H1 (cell line): ENCODE data around the gene BIRC2. TPM values are rescaled to one million over a fixed set of nuclear protein-coding genes. Genes with fewer than 3 reads are reported as not detected.

ENCODE experiments used
- CTCF ChIA-PET: fragments of 300-600 bp; sonication (Branson Sonifier 250); formaldehyde crosslinking; loops from one replicate; lab custom pipeline; 2021; ENCODE audit not compliant: partially characterized antibody; lab: Charles Lee
- POLR2A ChIA-PET: fragments of 300-600 bp; sonication (Branson Sonifier 250); formaldehyde crosslinking; loops from one replicate; lab custom pipeline; 2021; ENCODE audit warnings: inconsistent platforms; ENCODE audit not compliant: partially characterized antibody; lab: Charles Lee
- DNase-seq, 2 experiments: peaks; one replicate each; pipeline versions ENCODE4 v3.0.0 to v3.0.0-alpha.2; 2010 to 2022; ENCODE audit warnings: low spot score in 2 of 2, low read depth in 1 of 2, mixed read lengths in 1 of 2
- FAIRE-seq: peaks from 2 replicates; lab custom pipeline; 2011; peaks lifted over from hg19 to GRCh38; lab: Jason Lieb, UNC
- H2AFZ ChIP-seq: 2 replicates; pipeline ENCODE4 v1.8.1; 2012; ENCODE audit warnings: low read length, inconsistent platforms
- H2AK5ac ChIP-seq: 2 replicates; pipeline ENCODE4 v1.6.1; 2013; ENCODE audit warnings: low read depth, low read length
- H2BK120ac ChIP-seq: replicated peaks from 2 replicates; pipeline ENCODE3; 2013; ENCODE audit warnings: low read depth, low read length, inconsistent platforms
- H2BK12ac ChIP-seq: 2 replicates; pipeline ENCODE4 v1.6.1; 2013; ENCODE audit warnings: low read depth, low read length
- H2BK15ac ChIP-seq: 2 replicates; pipeline ENCODE4 v1.6.1; 2013; ENCODE audit warnings: low read length
- H2BK20ac ChIP-seq: 2 replicates; pipeline ENCODE4 v1.6.1; 2013; ENCODE audit warnings: low read length
- H2BK5ac ChIP-seq: 2 replicates; pipeline ENCODE4 v1.6.1; 2013; ENCODE audit warnings: low read depth, low read length
- H3K14ac ChIP-seq: 2 replicates; pipeline ENCODE4 v1.6.1; 2013; ENCODE audit warnings: inconsistent platforms; ENCODE audit not compliant: insufficient read length
- H3K18ac ChIP-seq: 2 replicates; pipeline ENCODE4 v1.6.1; 2013; ENCODE audit warnings: low read length; ENCODE audit errors: extremely low read depth
- H3K23ac ChIP-seq: 2 replicates; pipeline ENCODE4 v1.6.1; 2013; ENCODE audit warnings: inconsistent platforms; ENCODE audit not compliant: insufficient read length
- H3K23me2 ChIP-seq: 2 replicates; pipeline ENCODE4 v1.6.1; 2013; ENCODE audit warnings: low read depth, low read length
- H3K27ac ChIP-seq: 2 replicates; pipeline ENCODE4 v1.6.1; 2011; ENCODE audit warnings: low read depth, low read length, inconsistent platforms
- H3K27me3 ChIP-seq, 4 experiments: replicated peaks in 1 of 4; 1 replicate in 1 of 4; 2 replicates in 3 of 4; pipeline versions ENCODE4 v1.6.1 to v1.8.1; 2011 to 2013; ENCODE audit warnings: low read length in 3 of 4, mild to moderate bottlenecking in 3 of 4, inconsistent platforms in 2 of 4, mixed read lengths in 2 of 4, moderate library complexity in 1 of 4; ENCODE audit not compliant: control insufficient read depth in 3 of 4, insufficient read depth in 3 of 4; ENCODE audit errors: extremely low read depth in 1 of 4
- H3K36me3 ChIP-seq, 4 experiments: 2 replicates each; pipeline versions ENCODE4 v1.6.1 to v1.8.1; 2011 to 2013; ENCODE audit warnings: mild to moderate bottlenecking in 4 of 4, low read length in 3 of 4, moderate library complexity in 2 of 4, control low read depth in 1 of 4, inconsistent platforms in 1 of 4; ENCODE audit not compliant: insufficient read depth in 4 of 4, control insufficient read depth in 2 of 4
- H3K4ac ChIP-seq: replicated peaks from 2 replicates; pipeline ENCODE3; 2013; ENCODE audit warnings: low read length, low read depth, mixed read lengths, inconsistent platforms; ENCODE audit not compliant: insufficient read length
- H3K4me1 ChIP-seq, 4 experiments: replicated peaks in 1 of 4; 1 replicate in 1 of 4; 2 replicates in 3 of 4; pipeline versions ENCODE4 v1.6.1 to v1.8.1; 2011 to 2013; ENCODE audit warnings: low read length in 3 of 4, inconsistent platforms in 2 of 4, mixed read lengths in 1 of 4; ENCODE audit not compliant: insufficient read depth in 4 of 4, control insufficient read depth in 3 of 4
- H3K4me2 ChIP-seq, 2 experiments: 2 replicates each; pipeline versions ENCODE4 v1.6.1 to v1.8.1; 2011 to 2013; ENCODE audit warnings: low read depth in 2 of 2, low read length in 2 of 2, control low read depth in 1 of 2, inconsistent platforms in 1 of 2, mild to moderate bottlenecking in 1 of 2; ENCODE audit not compliant: insufficient read depth in 1 of 2
- H3K4me3 ChIP-seq, 4 experiments: fragments of 200-600, 300-600 bp in 1 of 4; sonication (generic), shearing (Covaris generic), sonication (Bioruptor Twin) in 1 of 4; 2 replicates each; pipeline versions ENCODE4 v1.5.1 to v1.8.1; 2011 to 2016; ENCODE audit warnings: low read length in 4 of 4, low read depth in 3 of 4, control low read depth in 2 of 4, inconsistent platforms in 2 of 4, mild to moderate bottlenecking in 2 of 4, mixed read lengths in 1 of 4, moderate library complexity in 1 of 4; ENCODE audit not compliant: insufficient read depth in 2 of 4; ENCODE audit errors: extremely low read depth in 1 of 4
- H3K56ac ChIP-seq: replicated peaks from 2 replicates; pipeline ENCODE3; 2013; ENCODE audit warnings: low read depth, mild to moderate bottlenecking, mixed read lengths, low read length, inconsistent platforms; ENCODE audit not compliant: insufficient read length
- H3K79me1 ChIP-seq: 2 replicates; pipeline ENCODE4 v1.6.1; 2013; ENCODE audit warnings: low read depth, low read length, control low read depth
- H3K79me2 ChIP-seq, 2 experiments: 2 replicates each; pipeline versions ENCODE4 v1.6.1 to v1.8.1; 2012 to 2013; ENCODE audit warnings: low read length in 2 of 2, mild to moderate bottlenecking in 2 of 2, inconsistent platforms in 1 of 2; ENCODE audit not compliant: insufficient read depth in 2 of 2, control insufficient read depth in 1 of 2
- H3K9ac ChIP-seq, 4 experiments: replicated peaks in 1 of 4; 1 replicate in 1 of 4; 2 replicates in 3 of 4; pipeline versions ENCODE4 v1.6.1 to v1.8.1; 2011 to 2013; ENCODE audit warnings: low read depth in 3 of 4, low read length in 3 of 4, control low read depth in 2 of 4, mild to moderate bottlenecking in 2 of 4, moderate library complexity in 2 of 4, inconsistent platforms in 1 of 4; ENCODE audit errors: extremely low read depth in 1 of 4
- H3K9me3 ChIP-seq, 2 experiments: 2 replicates each; pipeline versions ENCODE4 v1.6.1 to v1.8.1; 2012 to 2013; ENCODE audit warnings: mild to moderate bottlenecking in 2 of 2, moderate library complexity in 2 of 2, control low read depth in 1 of 2, inconsistent platforms in 1 of 2, low read depth in 1 of 2, low read length in 1 of 2, mixed read lengths in 1 of 2; ENCODE audit not compliant: insufficient read depth in 2 of 2
- H4K20me1 ChIP-seq, 2 experiments: replicated peaks in 1 of 2; 2 replicates each; pipeline versions ENCODE3 to v1.8.1; 2011 to 2013; ENCODE audit warnings: inconsistent platforms in 2 of 2, low read length in 2 of 2, mild to moderate bottlenecking in 1 of 2; ENCODE audit not compliant: insufficient read depth in 2 of 2, control insufficient read depth in 1 of 2
- H4K5ac ChIP-seq: 2 replicates; pipeline ENCODE4 v1.6.1; 2013; ENCODE audit warnings: low read length, low read depth, mixed read lengths, inconsistent platforms; ENCODE audit not compliant: insufficient read length
- H4K8ac ChIP-seq: 2 replicates; pipeline ENCODE4 v1.8.0; 2013; ENCODE audit warnings: mild to moderate bottlenecking, moderate library complexity, low read length, inconsistent platforms; ENCODE audit not compliant: insufficient read depth; ENCODE audit errors: extremely low read depth
- H4K91ac ChIP-seq: replicated peaks from 2 replicates; pipeline ENCODE3; 2013; ENCODE audit warnings: low read length, mixed read lengths, inconsistent platforms; ENCODE audit not compliant: insufficient read length
- BCL11A ChIP-seq, 2 experiments: IDR thresholded peaks; one replicate each; pipeline ENCODE4 v1.6.1; 2011; ENCODE audit warnings: low read depth in 2 of 2, low read length in 2 of 2, mild to moderate bottlenecking in 2 of 2
- CBX5 ChIP-seq: fragments of 300-800, 300-1000 bp; sonication (generic); IDR thresholded peaks from 2 replicates; pipeline ENCODE4 v1.7.1; 2016; ENCODE audit warnings: antibody characterized with exemption, low read length, low read depth
- GTF2F1 ChIP-seq: IDR thresholded peaks from 2 replicates; pipeline ENCODE4 v1.6.1; 2012; ENCODE audit warnings: low read depth, low read length, improper control_type of control experiment, borderline replicate concordance
- JUN ChIP-seq: IDR thresholded peaks from 2 replicates; pipeline ENCODE4 v1.6.1; 2011; ENCODE audit warnings: low read depth, mild to moderate bottlenecking, improper control_type of control experiment, low read length
- RAD21 ChIP-seq, 2 experiments: IDR thresholded peaks in 1 of 2; conservative IDR thresholded peaks in 1 of 2; 2 replicates each; pipeline ENCODE4 v1.6.1; 2011; ENCODE audit warnings: low read depth in 2 of 2, low read length in 2 of 2, improper control_type of control experiment in 1 of 2, inconsistent platforms in 1 of 2, mild to moderate bottlenecking in 1 of 2, moderate library complexity in 1 of 2
- SUZ12 ChIP-seq: fragments of 200-600 bp; sonication (generic); IDR thresholded peaks from 2 replicates; pipeline ENCODE4 v1.6.1; 2012; ENCODE audit warnings: mild to moderate bottlenecking, inconsistent platforms, low read length, moderate library complexity, mixed read lengths
- TCF12 ChIP-seq: IDR thresholded peaks from 2 replicates; pipeline ENCODE4 v1.6.1; 2011; ENCODE audit warnings: low read depth, mild to moderate bottlenecking, low read length
- WGBS, 2 experiments: shearing (Covaris generic) in 1 of 2; methylation state at CpG; one replicate each; pipeline versions ENCODE4 v1.1.6 to v1.1.7; 2013 to 2015; ENCODE audit warnings: low lambda C conversion rate in 2 of 2, mixed read lengths in 2 of 2, inconsistent platforms in 1 of 2, low coverage in 1 of 2, missing lambda C conversion rate in 1 of 2; ENCODE audit not compliant: insufficient replicate concordance in 2 of 2, insufficient coverage in 1 of 2, insufficient read length in 1 of 2; ENCODE audit errors: extremely low coverage in 1 of 2, missing lambda C conversion rate in 1 of 2; 5-methylcytosine and 5-hydroxymethylcytosine counted together
- polyA plus RNA-seq, 7 experiments: library from polyadenylated mRNA; depleted of rRNA in 3 of 7; stranded (reverse) in 5 of 7; unstranded in 2 of 7; fragments of >200 nt in 5 of 7; fragments of 200-250 nt in 2 of 7; gene quantifications; 1 replicate in 5 of 7; 2 replicates in 1 of 7; 4 replicates in 1 of 7; pipeline versions ENCODE4 v1.2.1 to v1.2.3, GENCODE V29; 2011 to 2013; ENCODE audit warnings: missing spikeins in 2 of 7, mixed read lengths in 2 of 7
- total RNA-seq: library from RNA; stranded (reverse); fragmentation: NEBNext Ultra II Directional; extraction: Animal tissue kit (Norgen Biotek cat#: 25700); gene quantifications from 2 replicates; pipeline ENCODE4 v1.2.1, GENCODE V29; 2021
- TF ChIP-seq, protein P1 (sequence below): IDR thresholded peaks from 2 replicates; pipeline ENCODE4 v1.6.1; 2011; ENCODE audit warnings: low read depth, mild to moderate bottlenecking, low read length; ENCODE audit not compliant: insufficient read depth
- TF ChIP-seq, protein P2 (sequence below): IDR thresholded peaks from 2 replicates; pipeline ENCODE4 v1.6.1; 2011; ENCODE audit warnings: low read length, improper control_type of control experiment
- TF ChIP-seq, protein P3 (sequence below): IDR thresholded peaks from 2 replicates; pipeline ENCODE4 v1.6.1; 2012; ENCODE audit warnings: inconsistent platforms

BIRC2 gene
- total and polyA plus RNA-seq, 2 of the 8 experiments (the other 6 are each of a cell fraction or from before 2014, with no cell fraction given), result 18.4 to 24.7 TPM

DNA sequence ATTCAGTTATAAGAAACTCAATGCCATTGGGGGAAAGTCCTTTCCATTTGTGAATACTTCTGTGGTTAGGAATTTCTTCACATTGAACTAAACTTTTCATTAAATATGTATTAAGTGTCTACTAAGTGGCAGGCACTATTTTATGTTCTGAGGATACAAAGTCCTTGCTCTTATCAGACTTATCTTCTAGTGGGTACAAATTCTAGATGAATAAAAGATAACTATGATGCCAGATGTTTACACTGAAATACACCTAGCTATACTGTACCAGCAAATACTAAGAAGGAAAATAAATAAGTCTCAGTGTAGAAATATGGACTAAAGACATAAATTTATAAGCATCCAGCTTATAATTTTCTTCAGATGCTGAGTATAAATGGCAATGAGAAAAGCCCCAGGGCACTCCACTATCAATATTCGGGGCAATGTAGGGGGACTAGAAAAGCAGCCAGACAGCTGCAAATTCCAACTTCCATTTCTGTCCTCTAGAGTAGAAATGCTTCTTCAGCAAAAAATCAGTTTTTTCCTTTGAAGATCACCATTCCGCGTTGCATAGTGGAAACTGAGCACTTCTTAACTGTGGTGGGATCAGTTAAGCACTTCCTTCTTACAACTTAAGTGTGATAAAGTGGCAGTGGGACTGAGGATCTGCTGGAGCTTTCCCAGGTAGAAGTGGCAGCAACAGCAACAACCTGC, 41.5 kb upstream of the BIRC2 start:
- no peak overlapping the region for H4K8ac ChIP-seq
- no peaks in the 10 kb centered on the region for H3K79me2 ChIP-seq
- H3K4me2 ChIP-seq, result no peak overlapping the region
- DNase-seq (no peak), FAIRE-seq (no peak)
- H4K5ac ChIP-seq, result no peak overlapping the region
- no peaks in the 10 kb centered on the region; the same call in 1 of the 2 replicates for H3K23me2 ChIP-seq
- no peak overlapping the region for H3K56ac ChIP-seq
- H2BK15ac ChIP-seq, result no peak overlapping the region
- H3K4me1 ChIP-seq, result no peaks in the 10 kb centered on the region; a peak in 1 of 7 replicates
- H3K23ac ChIP-seq, result no peak overlapping the region
- no peaks in the 10 kb centered on the region for H3K27me3 ChIP-seq
- H3K18ac ChIP-seq, result no peak overlapping the region
- H3K4me3 ChIP-seq, result no peak overlapping the region
- H3K9me3 ChIP-seq, result peaks cover 15 to 17% of the 10 kb centered on the region in 2 experiments
- H2AFZ ChIP-seq, result no peak overlapping the region
- WGBS, 2 experiments, result 85% methylated on average over 3 of the region's 3 CpGs; no CpG with 5 or more reads in 1 of the 2 experiments
- H3K9ac ChIP-seq, result no peak overlapping the region; a peak in 1 of 7 replicates
- H4K20me1 ChIP-seq, result no peaks in the 10 kb centered on the region
- H2BK5ac ChIP-seq, result no peak overlapping the region
- H3K27ac ChIP-seq, result no peak overlapping the region
- no peaks in the 10 kb centered on the region for H3K36me3 ChIP-seq
- ChIA-PET POLR2A (interaction anchor here (0.6 kb wide), 1 partner anchor 345 kb away, joined by 3 read pairs; no protein-coding TSS in a partner anchor), CTCF (interaction anchor here (0.6 to 12.2 kb wide), 10 partner anchors 9 to 445 kb away, joined by 3 to 214 read pairs (median 4); no protein-coding TSS in a partner anchor)
- H4K91ac ChIP-seq, result no peak overlapping the region
- no peak overlapping the region for H2AK5ac ChIP-seq
- no peak overlapping the region for H2BK120ac ChIP-seq
- H2BK12ac ChIP-seq, result no peak overlapping the region
- H3K79me1 ChIP-seq, result no peaks in the 10 kb centered on the region
- no peak overlapping the region for H3K4ac ChIP-seq
- H2BK20ac ChIP-seq, result no peak overlapping the region
- H3K14ac ChIP-seq, result no peak overlapping the region
- TF ChIP-seq, protein P1, sequence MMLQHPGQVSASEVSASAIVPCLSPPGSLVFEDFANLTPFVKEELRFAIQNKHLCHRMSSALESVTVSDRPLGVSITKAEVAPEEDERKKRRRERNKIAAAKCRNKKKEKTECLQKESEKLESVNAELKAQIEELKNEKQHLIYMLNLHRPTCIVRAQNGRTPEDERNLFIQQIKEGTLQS, result no peak
- TF ChIP-seq TCF12 (no peak), CBX5 (no peak), RAD21 (IDR thresholded peaks at IDR 0.05 in 1 of 2, conservative IDR thresholded peaks at IDR 0.05 in 1 of 2; ENCODE audit: low read depth in 2 of 2, low read length in 2 of 2) (no peak), JUN (no peak), GTF2F1 (no peak), BCL11A (IDR thresholded peaks at IDR 0.05; ENCODE audit: low read depth in 2 of 2, low read length in 2 of 2) (no peak), SUZ12 (no peak)
- TF ChIP-seq, protein P2, sequence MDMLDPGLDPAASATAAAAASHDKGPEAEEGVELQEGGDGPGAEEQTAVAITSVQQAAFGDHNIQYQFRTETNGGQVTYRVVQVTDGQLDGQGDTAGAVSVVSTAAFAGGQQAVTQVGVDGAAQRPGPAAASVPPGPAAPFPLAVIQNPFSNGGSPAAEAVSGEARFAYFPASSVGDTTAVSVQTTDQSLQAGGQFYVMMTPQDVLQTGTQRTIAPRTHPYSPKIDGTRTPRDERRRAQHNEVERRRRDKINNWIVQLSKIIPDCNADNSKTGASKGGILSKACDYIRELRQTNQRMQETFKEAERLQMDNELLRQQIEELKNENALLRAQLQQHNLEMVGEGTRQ, result no peak
- TF ChIP-seq, protein P3, sequence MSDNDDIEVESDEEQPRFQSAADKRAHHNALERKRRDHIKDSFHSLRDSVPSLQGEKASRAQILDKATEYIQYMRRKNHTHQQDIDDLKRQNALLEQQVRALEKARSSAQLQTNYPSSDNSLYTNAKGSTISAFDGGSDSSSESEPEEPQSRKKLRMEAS, result no peak
